ENCODE results near the gene AFMID. TPM values are rescaled to one million over a fixed set of nuclear protein-coding genes. Genes with fewer than 3 reads are reported as not detected.

Gene AFMID
- total RNA-seq, 1 experiment from 2014 or later, result 45.1 TPM

DNA sequence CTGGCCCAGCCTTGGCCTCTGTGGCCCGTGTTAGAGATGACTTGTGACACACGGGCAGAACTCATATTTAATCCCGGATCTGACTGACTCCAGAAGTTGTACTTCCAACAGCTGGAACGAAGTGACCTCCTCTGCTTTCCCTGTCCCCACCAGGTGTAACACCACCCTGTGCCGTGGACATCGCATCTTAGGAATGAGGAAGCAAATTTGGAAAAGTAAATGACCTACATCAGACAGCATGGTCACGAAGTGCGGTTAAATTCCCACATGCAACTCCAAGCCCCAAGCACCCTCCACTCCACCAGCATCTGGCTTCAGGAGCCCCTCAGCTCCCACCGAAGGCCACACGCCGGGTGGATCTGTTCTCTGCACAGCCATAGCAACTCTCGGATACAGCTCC is 3.2 kb upstream of the AFMID start:
- no peak for DNase-seq (ENCODE audit: low spot score)
- ChIA-PET POLR2A (no interaction called here), CTCF (interaction anchor here (0.7 to 4.9 kb wide), 5 partner anchors 8 to 99 kb away, joined by 3 to 85 read pairs (median 4); no protein-coding TSS in a partner anchor)
- H3K36me3 Mint-ChIP-seq, result peaks cover 59% of the 10 kb centered on the region
- no peaks in the 10 kb centered on the region for H3K9me3 Mint-ChIP-seq
- TF ChIP-seq ZMAT4 (CRISPR knock-in tag; IDR thresholded peaks at IDR 0.05) (no peak), JUN (CRISPR knock-in tag; IDR thresholded peaks at IDR 0.05) (no peak), TEAD1 (CRISPR knock-in tag; IDR thresholded peaks at IDR 0.05) (no peak), CTCF (IDR thresholded peaks at IDR 0.05) (no peak)
- peak overlapping the region; percentile 37; the same call in 1 of the 2 replicates for H3K4me3 Mint-ChIP-seq
- H3K27ac Mint-ChIP-seq, result no peak overlapping the region
- H3K4me1 Mint-ChIP-seq, result peaks cover 24% of the 10 kb centered on the region
- no peaks in the 10 kb centered on the region for H3K27me3 Mint-ChIP-seq (ENCODE audit: low read depth)
- ATAC-seq, result no peak

DNA sequence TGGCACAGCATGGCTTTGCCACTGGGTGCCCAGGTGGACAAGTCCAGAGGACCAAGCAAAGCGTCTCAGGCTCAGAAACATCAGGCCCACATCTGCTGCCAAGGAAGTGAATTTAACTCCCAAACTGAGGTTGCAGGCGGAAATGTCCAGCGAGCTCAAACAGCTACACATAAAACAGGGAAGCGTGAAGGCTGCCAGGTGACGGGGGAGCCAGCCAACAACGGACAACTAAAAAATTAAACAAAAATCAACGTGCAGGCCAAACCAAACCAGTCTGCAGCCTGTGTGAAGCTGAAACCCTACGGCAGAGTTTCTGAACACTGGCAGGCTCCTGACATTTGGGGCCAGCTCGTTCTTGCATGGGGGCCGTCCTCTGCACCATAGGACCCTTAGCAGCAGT is 2.8 kb upstream of the AFMID start:
- no peaks in the 10 kb centered on the region for H3K27me3 Mint-ChIP-seq (ENCODE audit: low read depth)
- DNase-seq (ENCODE audit: low spot score) (no peak), ATAC-seq (no peak)
- H3K9me3 Mint-ChIP-seq, result no peaks in the 10 kb centered on the region
- peaks cover 55% of the 10 kb centered on the region for H3K36me3 Mint-ChIP-seq
- ChIA-PET CTCF (interaction anchor here (0.7 to 4.9 kb wide), 4 partner anchors 8 to 99 kb away, joined by 3 to 85 read pairs (median 4); no protein-coding TSS in a partner anchor), POLR2A (no interaction called here)
- H3K4me3 Mint-ChIP-seq, result peak overlapping the region; percentile 37; the same call in 1 of the 2 replicates
- 0 out of 2 replicates have a peak overlapping the region, but pooled peaks have one; percentile 19 for H3K27ac Mint-ChIP-seq
- peaks cover 24% of the 10 kb centered on the region for H3K4me1 Mint-ChIP-seq
- no peak for TF ChIP-seq ZNF138 (CRISPR knock-in tag; conservative IDR thresholded peaks at IDR 0.05)
- TF ChIP-seq OVOL2 (CRISPR knock-in tag; IDR thresholded peaks at IDR 0.05; ENCODE audit: borderline replicate concordance), result no peak
- no peak for TF ChIP-seq TEAD1 (CRISPR knock-in tag; IDR thresholded peaks at IDR 0.05)
- TF ChIP-seq IRF2 (CRISPR knock-in tag; IDR thresholded peaks at IDR 0.05; ENCODE audit: borderline replicate concordance, low read depth), result no peak
- TF ChIP-seq CBFB (CRISPR knock-in tag; IDR thresholded peaks at IDR 0.05; ENCODE audit: low read depth), result no peak
- no peak for TF ChIP-seq ZNF219 (CRISPR knock-in tag; IDR thresholded peaks at IDR 0.05; ENCODE audit: borderline replicate concordance)
- TF ChIP-seq ZNF512 (CRISPR knock-in tag; IDR thresholded peaks at IDR 0.05; ENCODE audit: borderline replicate concordance), result no peak
- no peak for TF ChIP-seq JAZF1 (CRISPR knock-in tag; IDR thresholded peaks at IDR 0.05)
- TF ChIP-seq CDX4 (CRISPR knock-in tag; IDR thresholded peaks at IDR 0.05; ENCODE audit: borderline replicate concordance), result no peak
- TF ChIP-seq CREM (CRISPR knock-in tag; IDR thresholded peaks at IDR 0.05), result no peak
- TF ChIP-seq, protein P1, sequence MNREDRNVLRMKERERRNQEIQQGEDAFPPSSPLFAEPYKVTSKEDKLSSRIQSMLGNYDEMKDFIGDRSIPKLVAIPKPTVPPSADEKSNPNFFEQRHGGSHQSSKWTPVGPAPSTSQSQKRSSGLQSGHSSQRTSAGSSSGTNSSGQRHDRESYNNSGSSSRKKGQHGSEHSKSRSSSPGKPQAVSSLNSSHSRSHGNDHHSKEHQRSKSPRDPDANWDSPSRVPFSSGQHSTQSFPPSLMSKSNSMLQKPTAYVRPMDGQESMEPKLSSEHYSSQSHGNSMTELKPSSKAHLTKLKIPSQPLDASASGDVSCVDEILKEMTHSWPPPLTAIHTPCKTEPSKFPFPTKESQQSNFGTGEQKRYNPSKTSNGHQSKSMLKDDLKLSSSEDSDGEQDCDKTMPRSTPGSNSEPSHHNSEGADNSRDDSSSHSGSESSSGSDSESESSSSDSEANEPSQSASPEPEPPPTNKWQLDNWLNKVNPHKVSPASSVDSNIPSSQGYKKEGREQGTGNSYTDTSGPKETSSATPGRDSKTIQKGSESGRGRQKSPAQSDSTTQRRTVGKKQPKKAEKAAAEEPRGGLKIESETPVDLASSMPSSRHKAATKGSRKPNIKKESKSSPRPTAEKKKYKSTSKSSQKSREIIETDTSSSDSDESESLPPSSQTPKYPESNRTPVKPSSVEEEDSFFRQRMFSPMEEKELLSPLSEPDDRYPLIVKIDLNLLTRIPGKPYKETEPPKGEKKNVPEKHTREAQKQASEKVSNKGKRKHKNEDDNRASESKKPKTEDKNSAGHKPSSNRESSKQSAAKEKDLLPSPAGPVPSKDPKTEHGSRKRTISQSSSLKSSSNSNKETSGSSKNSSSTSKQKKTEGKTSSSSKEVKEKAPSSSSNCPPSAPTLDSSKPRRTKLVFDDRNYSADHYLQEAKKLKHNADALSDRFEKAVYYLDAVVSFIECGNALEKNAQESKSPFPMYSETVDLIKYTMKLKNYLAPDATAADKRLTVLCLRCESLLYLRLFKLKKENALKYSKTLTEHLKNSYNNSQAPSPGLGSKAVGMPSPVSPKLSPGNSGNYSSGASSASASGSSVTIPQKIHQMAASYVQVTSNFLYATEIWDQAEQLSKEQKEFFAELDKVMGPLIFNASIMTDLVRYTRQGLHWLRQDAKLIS (CRISPR knock-in tag; IDR thresholded peaks at IDR 0.05; ENCODE audit: borderline replicate concordance), result no peak
- no peak for TF ChIP-seq FOXP4 (CRISPR knock-in tag; IDR thresholded peaks at IDR 0.05)
- no peak for TF ChIP-seq ATF2 (CRISPR knock-in tag; IDR thresholded peaks at IDR 0.05; ENCODE audit: borderline replicate concordance, low read depth)
- TF ChIP-seq ZNF671 (CRISPR knock-in tag; IDR thresholded peaks at IDR 0.05), result no peak
- TF ChIP-seq HMGXB4 (CRISPR knock-in tag; IDR thresholded peaks at IDR 0.05), result no peak
- no peak for TF ChIP-seq NR2C2 (CRISPR knock-in tag; IDR thresholded peaks at IDR 0.05)
- no peak for TF ChIP-seq RORB (CRISPR knock-in tag; IDR thresholded peaks at IDR 0.05)
